Stomach smooth muscle (tissue), 2 donors: ENCODE data around the gene SEMA6C.
A peak's percentile ranks its signal among the peaks of the same experiment; 100 is the strongest.
"Not testable (repeated sequence)": the region's sequence is repeated elsewhere in the genome, so short reads cannot be mapped to it uniquely, and the experiment has no call there.

Experiments used
- H3K27ac ChIP-seq: one replicate; pipeline ENCODE4 v1.7.0; 2013; ENCODE audit warnings: mild to moderate bottlenecking, low read length, inconsistent platforms
- H3K27me3 ChIP-seq, 2 donors: one replicate each; pipeline ENCODE4 v1.7.0; 2013; ENCODE audit warnings: low read length in 2 of 2; ENCODE audit not compliant: insufficient read depth in 2 of 2, control insufficient read depth in 1 of 2
- H3K36me3 ChIP-seq, 2 donors: one replicate each; pipeline ENCODE4 v1.7.0; 2013; ENCODE audit warnings: low read length in 2 of 2; ENCODE audit not compliant: control insufficient read depth in 2 of 2, insufficient read depth in 2 of 2
- H3K4me1 ChIP-seq: one replicate; pipeline ENCODE4 v1.7.0; 2013; ENCODE audit warnings: low read length; ENCODE audit not compliant: control insufficient read depth, insufficient read depth
- H3K4me3 ChIP-seq, 2 donors: one replicate each; pipeline ENCODE4 v1.7.0; 2013; ENCODE audit warnings: low read length in 2 of 2
- H3K9ac ChIP-seq, 2 donors: one replicate each; pipeline ENCODE4 v1.7.0; 2013; ENCODE audit warnings: low read length in 2 of 2, mild to moderate bottlenecking in 1 of 2
- H3K9me3 ChIP-seq, 2 donors: one replicate each; pipeline ENCODE4 v1.7.0; 2013; ENCODE audit warnings: low read length in 2 of 2; ENCODE audit not compliant: control insufficient read depth in 2 of 2
- donor health status: healthy.
- donor health status: Pancreatic carcinoma.

SEMA6C gene, protein sequence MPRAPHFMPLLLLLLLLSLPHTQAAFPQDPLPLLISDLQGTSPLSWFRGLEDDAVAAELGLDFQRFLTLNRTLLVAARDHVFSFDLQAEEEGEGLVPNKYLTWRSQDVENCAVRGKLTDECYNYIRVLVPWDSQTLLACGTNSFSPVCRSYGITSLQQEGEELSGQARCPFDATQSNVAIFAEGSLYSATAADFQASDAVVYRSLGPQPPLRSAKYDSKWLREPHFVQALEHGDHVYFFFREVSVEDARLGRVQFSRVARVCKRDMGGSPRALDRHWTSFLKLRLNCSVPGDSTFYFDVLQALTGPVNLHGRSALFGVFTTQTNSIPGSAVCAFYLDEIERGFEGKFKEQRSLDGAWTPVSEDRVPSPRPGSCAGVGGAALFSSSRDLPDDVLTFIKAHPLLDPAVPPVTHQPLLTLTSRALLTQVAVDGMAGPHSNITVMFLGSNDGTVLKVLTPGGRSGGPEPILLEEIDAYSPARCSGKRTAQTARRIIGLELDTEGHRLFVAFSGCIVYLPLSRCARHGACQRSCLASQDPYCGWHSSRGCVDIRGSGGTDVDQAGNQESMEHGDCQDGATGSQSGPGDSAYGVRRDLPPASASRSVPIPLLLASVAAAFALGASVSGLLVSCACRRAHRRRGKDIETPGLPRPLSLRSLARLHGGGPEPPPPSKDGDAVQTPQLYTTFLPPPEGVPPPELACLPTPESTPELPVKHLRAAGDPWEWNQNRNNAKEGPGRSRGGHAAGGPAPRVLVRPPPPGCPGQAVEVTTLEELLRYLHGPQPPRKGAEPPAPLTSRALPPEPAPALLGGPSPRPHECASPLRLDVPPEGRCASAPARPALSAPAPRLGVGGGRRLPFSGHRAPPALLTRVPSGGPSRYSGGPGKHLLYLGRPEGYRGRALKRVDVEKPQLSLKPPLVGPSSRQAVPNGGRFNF

GRCh38 chr1:151146412-151147131 is at the start of gene SEMA6C:
Gene SEMA6C, minus strand, starts transcription at chr1:151146631. Its CDS starts 4,010 bp downstream, at chr1:151142621.
- no peaks in the 10 kb centered on the region for H3K36me3 ChIP-seq
- H3K4me1 ChIP-seq, result peaks cover 53% of the 10 kb centered on the region
- no peaks in the 10 kb centered on the region for H3K9me3 ChIP-seq
- H3K27ac ChIP-seq, result peak within 1 kb of the TSS; percentile 86
- peak within 1 kb of the TSS; percentile 73 to 88 for H3K4me3 ChIP-seq
- H3K9ac ChIP-seq, result peak within 1 kb of the TSS; percentile 84 to 85
- H3K27me3 ChIP-seq, result no peaks in the 10 kb centered on the region

- not testable (repeated sequence) for H3K9ac ChIP-seq, H3K36me3 ChIP-seq, H3K9me3 ChIP-seq, H3K27me3 ChIP-seq, H3K27ac ChIP-seq, H3K4me3 ChIP-seq
- peaks cover 13% of the 10 kb centered on the region for H3K4me1 ChIP-seq
Observed at GRCh38 chr1:151194894-151195594, 48.6 kb upstream of the SEMA6C start.

- H3K27me3 ChIP-seq, result no peaks in the 10 kb centered on the region
- no peaks in the 10 kb centered on the region for H3K36me3 ChIP-seq
- no peak overlapping the region for H3K9ac ChIP-seq
- H3K9me3 ChIP-seq, result no peaks in the 10 kb centered on the region
- H3K4me1 ChIP-seq, result peaks cover 13% of the 10 kb centered on the region
- H3K4me3 ChIP-seq, result no peak overlapping the region
- no peak overlapping the region for H3K27ac ChIP-seq
Observed at GRCh38 chr1:151193856-151194255, 47.4 kb upstream of the SEMA6C start.

DNA sequence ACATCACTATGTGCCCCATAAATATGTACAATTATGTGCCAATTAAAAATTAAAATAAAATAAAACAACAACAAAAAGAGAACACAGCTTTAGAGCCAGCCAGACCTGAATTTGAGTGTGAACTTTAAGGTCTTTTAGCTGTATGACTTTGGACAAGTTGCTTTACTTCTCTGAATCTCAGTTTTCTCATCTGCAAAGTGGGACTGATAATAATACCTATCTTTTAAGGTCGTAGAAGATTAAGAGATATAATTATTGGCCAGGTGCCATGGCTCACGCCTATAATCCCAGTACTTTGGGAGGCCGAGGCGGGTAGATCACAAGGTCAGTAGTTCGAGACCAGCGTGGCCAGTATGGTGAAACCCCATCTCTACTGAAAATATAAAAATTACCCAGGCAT is 46.9 kb upstream of the SEMA6C start:
- H3K4me3 ChIP-seq, result no peak overlapping the region
- H3K36me3 ChIP-seq, result no peaks in the 10 kb centered on the region
- H3K27me3 ChIP-seq, result no peaks in the 10 kb centered on the region
- no peaks in the 10 kb centered on the region for H3K9me3 ChIP-seq
- peaks cover 19% of the 10 kb centered on the region for H3K4me1 ChIP-seq
- H3K27ac ChIP-seq, result no peak overlapping the region
- H3K9ac ChIP-seq, result no peak overlapping the region

GRCh38 chr1:151192047-151192446 is 45.6 kb upstream of the SEMA6C start:
- H3K27me3 ChIP-seq, result no peaks in the 10 kb centered on the region
- H3K4me1 ChIP-seq, result peaks cover 16% of the 10 kb centered on the region
- no peaks in the 10 kb centered on the region for H3K9me3 ChIP-seq
- H3K9ac ChIP-seq, result no peak overlapping the region
- no peaks in the 10 kb centered on the region for H3K36me3 ChIP-seq
- no peak overlapping the region for H3K27ac ChIP-seq
- H3K4me3 ChIP-seq, result no peak overlapping the region

DNA sequence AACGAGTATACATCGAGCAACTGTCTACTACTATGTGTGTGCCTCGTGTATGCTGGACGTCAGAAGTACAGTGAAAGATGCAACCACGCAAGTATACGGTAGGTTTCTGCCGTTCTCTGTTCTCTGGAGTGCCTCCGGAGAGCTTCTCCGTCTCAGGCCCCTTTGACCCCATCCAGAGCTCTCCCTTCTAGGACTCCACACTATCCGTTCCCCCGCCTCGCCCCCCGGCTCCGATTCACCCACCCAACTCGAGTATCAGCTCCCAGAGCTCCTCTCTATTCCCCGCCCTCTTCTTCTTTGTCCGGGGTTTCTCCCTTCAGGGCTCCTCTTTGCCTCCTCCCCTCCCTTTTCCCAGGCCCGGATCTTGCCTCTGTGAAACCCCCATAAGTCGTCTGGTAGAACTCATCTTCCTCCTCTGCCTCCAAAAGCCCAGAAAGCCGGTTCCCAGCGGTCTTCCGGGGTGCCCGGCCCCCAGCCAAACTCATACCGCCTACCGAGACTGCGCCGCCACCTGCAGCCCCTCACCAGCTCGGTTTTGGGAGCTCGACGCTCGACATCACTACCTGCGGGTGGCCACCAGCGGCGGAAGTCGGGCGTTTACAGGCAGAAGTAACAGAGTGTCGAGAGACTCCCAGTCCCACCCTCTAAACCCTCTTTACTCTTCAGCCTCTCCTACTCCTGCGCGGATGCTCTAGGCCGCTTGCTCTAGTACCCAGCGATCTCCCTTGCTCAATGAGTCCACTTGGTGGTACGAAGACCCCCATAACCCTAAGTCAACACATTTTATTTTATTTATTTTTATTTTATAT is 43.4 kb upstream of the SEMA6C start, which contains the start of gene VPS72:
Gene VPS72 (minus strand): TSS at position 561 of the 809 bp plus-strand sequence. CDS start 76 bp downstream, at position 485.
- H3K4me3 ChIP-seq, result peak within 1 kb of the TSS; percentile 89 to 93
- H3K9me3 ChIP-seq, result no peaks in the 10 kb centered on the region
- H3K4me1 ChIP-seq, result peaks cover 14% of the 10 kb centered on the region
- H3K27me3 ChIP-seq, result no peaks in the 10 kb centered on the region
- H3K36me3 ChIP-seq, result peaks cover 7 to 8% of the 10 kb centered on the region in 2 donors
- H3K9ac ChIP-seq, result peak within 1 kb of the TSS; percentile 86 to 90
- H3K27ac ChIP-seq, result peak within 1 kb of the TSS; percentile 76

DNA sequence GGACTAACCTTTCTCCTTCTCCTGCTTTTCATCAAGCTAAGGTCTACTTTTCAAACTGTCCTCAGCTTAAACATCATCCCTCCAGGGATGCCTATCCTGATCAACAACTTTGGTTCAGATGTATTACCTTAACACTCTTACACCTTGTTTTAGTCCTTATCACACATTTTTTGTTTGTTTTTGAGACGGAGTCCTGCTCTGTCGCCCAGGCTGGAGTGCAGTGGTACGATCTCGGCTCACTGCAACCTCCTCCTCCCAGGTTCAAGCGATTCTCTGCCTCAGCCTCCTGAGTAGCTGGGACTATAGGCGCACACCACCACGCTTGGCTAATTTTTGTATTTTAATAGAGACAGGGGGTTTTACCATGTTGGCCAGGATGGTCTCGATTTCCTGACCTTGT is 42.2 kb upstream of the SEMA6C start:
- Histone ChIP-seq H3K4me3 (peak overlapping the region; percentile 89 to 93), H3K36me3 (peaks cover 13% of the 10 kb centered on the region in 2 donors), H3K4me1 (peaks cover 14% of the 10 kb centered on the region), H3K9ac (peak overlapping the region; percentile 86 to 90)
- H3K27ac ChIP-seq, H3K9me3 ChIP-seq, H3K27me3 ChIP-seq: not testable (repeated sequence)

GRCh38 chr1:151187205-151187604 is 40.8 kb upstream of the SEMA6C start:
- Histone ChIP-seq H3K4me3 (no peak overlapping the region), H3K9ac (no peak overlapping the region), H3K27me3 (no peaks in the 10 kb centered on the region), H3K36me3 (peaks cover 23 to 25% of the 10 kb centered on the region in 2 donors), H3K4me1 (peaks cover 14% of the 10 kb centered on the region), H3K27ac (no peak overlapping the region), H3K9me3 (no peaks in the 10 kb centered on the region)

- H3K4me3 ChIP-seq, result no peak overlapping the region
- H3K9ac ChIP-seq, result no peak overlapping the region
- H3K9me3 ChIP-seq, result no peaks in the 10 kb centered on the region
- no peaks in the 10 kb centered on the region for H3K27me3 ChIP-seq
- peaks cover 38 to 39% of the 10 kb centered on the region in 2 donors for H3K36me3 ChIP-seq
- H3K27ac ChIP-seq, result no peak overlapping the region
- H3K4me1 ChIP-seq, result peaks cover 11% of the 10 kb centered on the region
Observed at GRCh38 chr1:151184211-151184610, 37.8 kb upstream of the SEMA6C start.
